GM12801 (cell line): Measurements from ENCODE around the gene SLC27A5.

Source experiments
- TF ChIP-seq, protein P1 (sequence below): IDR thresholded peaks from one replicate; pipeline ENCODE4 v1.5.1; 2011; ENCODE audit warnings: control low read depth; ENCODE audit not compliant: insufficient read length; ENCODE audit errors: extremely low read depth

The SLC27A5 gene

DNA sequence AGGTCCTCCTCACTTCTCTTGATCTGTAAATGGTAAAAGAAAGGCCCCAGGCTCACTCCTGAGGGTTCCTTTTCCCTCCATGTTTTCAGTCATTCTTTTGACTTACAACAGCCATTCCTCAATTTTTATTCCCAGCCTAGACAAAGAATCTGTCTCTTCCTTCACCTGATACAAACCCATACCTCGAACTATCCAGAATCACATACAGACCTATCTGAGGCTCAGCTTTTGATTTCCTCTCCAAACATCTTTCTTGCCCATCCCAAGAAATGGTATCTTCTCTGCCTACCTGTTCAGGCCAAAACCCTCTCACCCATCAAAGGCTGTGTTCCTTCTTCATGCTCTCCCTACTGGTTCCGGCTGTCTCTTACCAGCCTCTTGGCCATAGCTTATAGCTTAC lies 40.9 kb upstream of the SLC27A5 start:
- TF ChIP-seq, protein P1, sequence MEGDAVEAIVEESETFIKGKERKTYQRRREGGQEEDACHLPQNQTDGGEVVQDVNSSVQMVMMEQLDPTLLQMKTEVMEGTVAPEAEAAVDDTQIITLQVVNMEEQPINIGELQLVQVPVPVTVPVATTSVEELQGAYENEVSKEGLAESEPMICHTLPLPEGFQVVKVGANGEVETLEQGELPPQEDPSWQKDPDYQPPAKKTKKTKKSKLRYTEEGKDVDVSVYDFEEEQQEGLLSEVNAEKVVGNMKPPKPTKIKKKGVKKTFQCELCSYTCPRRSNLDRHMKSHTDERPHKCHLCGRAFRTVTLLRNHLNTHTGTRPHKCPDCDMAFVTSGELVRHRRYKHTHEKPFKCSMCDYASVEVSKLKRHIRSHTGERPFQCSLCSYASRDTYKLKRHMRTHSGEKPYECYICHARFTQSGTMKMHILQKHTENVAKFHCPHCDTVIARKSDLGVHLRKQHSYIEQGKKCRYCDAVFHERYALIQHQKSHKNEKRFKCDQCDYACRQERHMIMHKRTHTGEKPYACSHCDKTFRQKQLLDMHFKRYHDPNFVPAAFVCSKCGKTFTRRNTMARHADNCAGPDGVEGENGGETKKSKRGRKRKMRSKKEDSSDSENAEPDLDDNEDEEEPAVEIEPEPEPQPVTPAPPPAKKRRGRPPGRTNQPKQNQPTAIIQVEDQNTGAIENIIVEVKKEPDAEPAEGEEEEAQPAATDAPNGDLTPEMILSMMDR: no peak

DNA sequence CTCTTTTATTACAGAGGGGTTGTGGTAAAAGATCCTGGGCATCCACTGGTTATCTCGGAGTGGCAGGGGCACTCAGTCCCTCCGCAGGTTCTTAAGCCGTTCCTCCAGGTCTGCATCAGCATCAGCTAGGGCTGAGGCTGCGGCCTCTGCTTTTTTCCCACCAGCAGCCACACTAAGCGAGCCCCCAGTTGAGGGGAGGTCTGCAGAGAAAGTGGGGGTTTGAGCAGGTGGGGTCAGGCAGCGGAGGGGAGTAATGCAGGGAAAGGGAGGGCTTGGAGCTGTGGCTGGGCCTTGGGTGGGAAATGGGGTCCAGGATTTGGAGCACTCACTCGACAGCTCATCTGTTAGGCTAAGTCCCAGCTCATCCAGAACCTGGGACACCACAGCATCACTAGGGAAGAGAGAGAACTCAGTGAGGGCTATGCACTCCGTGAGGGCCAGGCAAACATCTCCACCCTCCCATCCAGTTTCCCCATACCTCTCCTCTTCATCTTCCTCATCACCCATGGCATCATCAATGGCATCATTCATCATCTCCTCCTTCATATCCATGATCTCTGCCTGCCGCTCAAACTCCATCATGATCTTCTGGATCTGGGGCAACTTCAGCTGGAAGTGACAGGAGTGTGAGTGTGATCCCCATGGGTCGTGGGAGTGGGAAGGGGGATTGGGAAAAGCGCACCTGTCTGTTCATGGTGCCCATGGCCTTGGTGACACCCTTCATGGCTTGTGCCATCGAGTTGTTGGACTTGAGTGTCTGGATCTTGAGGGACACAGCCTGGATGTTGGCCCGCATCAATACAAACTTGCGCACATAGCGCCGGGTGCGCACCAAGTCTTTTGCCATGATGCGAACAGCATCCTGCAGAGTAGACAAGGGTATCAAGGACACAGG lies 40.0 kb upstream of the SLC27A5 start:
- TF ChIP-seq, protein P1: no peak

DNA sequence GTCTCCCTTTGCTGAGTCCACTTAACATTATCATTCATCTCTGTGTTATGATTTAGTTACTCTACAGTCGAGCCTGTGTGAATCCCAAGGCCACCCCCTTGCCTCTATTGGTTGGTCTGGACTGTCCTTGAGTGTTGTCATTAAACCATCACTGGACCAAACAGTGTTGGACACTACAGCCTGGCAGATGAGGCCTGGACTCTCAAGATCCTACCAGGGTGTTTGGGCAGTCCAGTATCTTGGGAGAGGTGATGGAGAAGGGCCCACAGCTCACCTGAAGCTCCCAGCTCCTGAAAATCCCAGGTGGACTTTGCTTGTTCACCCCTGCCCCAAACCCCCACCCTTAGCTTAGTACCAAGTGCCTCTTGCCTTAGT lies 39.3 kb upstream of the SLC27A5 start:
- TF ChIP-seq, protein P1: no peak

DNA sequence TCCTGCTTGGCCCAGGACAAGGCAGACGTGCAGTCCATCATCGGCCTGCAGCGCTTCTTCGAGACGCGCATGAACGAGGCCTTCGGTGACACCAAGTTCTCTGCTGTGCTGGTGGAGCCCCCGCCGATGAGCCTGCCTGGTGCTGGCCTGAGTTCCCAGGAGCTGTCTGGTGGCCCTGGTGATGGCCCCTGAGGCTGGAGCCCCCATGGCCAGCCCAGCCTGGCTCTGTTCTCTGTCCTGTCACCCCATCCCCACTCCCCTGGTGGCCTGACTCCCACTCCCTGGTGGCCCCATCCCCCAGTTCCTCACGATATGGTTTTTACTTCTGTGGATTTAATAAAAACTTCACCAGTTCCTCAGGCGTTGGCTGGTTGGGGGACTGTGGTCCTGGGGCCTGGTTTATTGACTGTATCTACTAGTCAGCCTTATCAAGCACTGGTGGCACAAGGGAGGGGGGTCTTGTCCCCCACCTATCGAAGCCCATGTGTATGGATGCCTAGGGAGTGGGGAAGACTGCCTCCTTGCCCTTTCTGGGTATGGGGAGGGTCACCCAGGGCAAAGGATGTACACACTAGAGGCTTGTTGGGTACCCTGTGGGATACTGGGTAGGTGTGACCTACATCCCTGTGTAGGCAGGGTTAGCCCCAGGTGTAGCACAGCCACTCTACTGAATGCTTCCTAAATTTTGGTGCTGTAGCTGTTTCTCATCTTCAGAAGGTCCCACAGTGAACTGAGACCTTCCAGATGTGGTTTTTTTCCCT lies 38.8 kb upstream of the SLC27A5 start:
- TF ChIP-seq, protein P1: no peak

DNA sequence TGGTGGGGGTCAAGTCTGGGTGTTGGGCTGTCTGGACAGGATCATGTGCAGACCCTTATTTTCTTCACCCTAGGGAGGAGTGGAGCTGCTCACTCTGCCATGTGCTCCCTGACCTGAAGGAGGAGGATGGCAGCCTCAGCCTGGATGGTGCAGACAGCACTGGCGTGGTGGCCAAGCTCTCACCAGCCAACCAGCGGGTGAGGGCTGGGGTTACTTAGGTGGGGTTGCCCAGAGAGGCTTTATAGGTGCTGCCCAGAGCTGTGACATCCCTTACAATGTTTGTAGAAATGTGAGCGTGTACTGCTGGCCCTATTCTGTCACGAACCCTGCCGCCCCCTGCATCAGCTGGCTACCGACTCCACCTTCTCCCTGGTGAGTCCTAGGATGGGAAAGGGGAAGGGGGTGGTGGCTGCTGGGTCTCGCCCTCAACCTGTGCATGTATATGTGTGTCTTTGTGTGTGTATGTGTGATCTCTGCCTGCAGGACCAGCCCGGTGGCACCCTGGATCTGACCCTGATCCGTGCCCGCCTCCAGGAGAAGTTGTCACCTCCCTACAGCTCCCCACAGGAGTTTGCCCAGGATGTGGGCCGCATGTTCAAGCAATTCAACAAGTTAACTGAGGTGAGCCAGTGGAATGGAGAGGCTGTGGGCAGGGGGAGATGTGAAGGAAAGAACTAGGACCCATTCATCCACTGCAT lies 38.0 kb upstream of the SLC27A5 start:
- TF ChIP-seq, protein P1: no peak

DNA sequence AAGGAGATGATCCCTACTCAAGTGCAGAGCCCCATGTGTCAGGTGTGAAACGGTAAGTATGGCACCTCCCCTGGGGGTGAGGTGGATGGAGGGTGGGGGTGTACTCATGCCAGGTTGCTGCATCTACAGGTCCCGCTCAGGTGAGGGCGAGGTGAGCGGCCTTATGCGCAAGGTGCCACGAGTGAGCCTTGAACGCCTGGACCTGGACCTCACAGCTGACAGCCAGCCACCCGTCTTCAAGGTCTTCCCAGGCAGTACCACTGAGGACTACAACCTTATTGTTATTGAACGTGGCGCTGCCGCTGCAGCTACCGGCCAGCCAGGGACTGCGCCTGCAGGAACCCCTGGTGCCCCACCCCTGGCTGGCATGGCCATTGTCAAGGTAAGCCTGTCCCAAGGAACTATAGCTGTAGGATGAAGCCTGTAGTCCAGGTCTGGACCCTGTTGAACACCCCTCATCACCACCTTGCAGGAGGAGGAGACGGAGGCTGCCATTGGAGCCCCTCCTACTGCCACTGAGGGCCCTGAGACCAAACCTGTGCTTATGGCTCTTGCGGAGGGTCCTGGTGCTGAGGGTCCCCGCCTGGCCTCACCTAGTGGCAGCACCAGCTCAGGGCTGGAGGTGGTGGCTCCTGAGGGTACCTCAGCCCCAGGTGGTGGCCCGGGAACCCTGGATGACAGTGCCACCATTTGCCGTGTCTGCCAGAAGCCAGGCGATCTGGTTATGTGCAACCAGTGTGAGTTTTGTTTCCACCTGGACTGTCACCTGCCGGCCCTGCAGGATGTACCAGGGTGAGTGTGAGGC lies 37.3 kb upstream of the SLC27A5 start:
- TF ChIP-seq, protein P1: no peak
